ENCODE data around the gene PAK4.

PAK4 gene

GRCh38 chr19:39145180-39145953, 19.8 kb downstream of the PAK4 start:
- peak in 46 of 56 donors; percentile 18 to 84 (median 56) for DNase-seq

- no peak for DNase-seq
Measured at GRCh38 chr19:39146091-39146490, 20.5 kb downstream of the PAK4 start.

DNA sequence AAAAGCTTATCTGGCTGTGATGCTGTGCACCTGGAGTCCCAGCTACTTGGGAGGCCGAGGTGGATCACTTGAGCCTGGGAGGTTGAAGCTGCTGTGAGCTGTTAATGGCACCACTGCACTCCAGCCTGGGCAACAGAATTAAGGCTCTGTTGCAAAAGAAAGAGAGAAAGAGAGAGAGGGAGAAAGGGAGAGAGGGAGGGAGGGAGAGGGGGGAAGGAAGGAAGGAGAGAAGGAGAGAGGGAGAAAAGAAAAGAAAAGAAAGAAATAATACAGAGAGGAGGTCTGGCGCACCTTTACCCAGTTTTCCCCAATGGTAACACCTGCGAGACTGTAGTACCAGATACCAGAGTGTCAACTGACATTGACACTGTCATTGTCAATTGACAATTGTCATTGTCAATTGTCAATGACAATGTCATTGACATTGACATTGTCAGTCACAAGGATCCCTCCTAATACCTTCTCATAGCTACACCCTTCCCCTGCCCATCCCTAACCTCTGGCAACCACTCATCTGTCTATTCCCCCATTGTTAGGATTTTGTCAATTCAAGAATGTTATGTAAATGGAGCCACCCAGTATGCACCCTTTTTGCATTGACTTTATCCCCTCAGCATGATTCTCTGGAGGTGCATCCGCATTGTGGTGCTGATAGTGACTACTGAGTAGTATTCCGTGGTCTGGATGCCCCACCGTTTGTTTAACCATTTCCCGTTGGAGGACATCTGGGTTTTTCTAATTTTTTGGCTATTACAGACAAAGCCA, 21.3 kb downstream of the PAK4 start:
- no peak for DNase-seq

DNA sequence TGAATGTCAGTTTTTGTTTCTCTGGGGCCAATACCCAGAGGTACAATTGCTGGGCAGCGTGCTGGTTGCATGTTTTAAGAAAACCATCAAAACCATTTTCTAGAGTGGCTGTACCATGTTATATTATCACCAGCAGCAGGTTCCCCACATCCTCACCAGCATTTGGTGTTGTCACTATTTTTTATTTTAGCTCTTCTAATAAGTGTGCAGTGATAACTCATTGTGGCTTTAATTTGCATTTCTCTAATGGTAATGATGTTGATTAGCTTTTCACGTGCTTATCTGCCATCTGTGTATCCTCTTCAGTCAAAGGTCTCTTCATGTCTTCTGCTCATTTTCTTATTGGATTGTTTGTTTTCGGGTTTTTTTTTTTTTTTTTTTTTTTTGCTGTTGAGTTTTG, 21.9 kb downstream of the PAK4 start:
- DNase-seq = no peak

- DNase-seq = no peak
Measured at GRCh38 chr19:39148939-39149529, 23.4 kb downstream of the PAK4 start.

DNA sequence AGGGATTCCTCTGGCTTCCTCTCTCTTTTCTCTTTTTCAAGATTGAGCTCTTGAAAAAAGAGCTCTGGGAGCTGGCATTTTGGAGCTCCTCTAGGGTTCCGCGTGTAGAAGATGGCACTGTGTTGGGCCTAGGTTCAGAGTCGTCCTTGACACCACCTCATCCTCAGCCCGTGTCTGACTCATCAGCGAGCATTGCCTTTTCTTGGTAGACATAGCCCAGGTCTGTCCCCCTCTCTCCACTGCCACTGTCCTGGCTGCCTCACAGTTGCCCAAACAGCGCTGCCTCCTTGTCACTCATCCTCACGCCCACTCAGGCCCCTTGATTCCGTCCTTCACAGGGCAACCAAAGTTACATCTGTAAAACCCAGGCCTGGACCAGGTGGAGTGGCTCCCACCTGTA, 24.6 kb downstream of the PAK4 start:
- DNase-seq = no peak

GRCh38 chr19:39150807-39151600, 25.4 kb downstream of the PAK4 start:
- peak in 1 of 56 donors; percentile 10 for DNase-seq

DNA sequence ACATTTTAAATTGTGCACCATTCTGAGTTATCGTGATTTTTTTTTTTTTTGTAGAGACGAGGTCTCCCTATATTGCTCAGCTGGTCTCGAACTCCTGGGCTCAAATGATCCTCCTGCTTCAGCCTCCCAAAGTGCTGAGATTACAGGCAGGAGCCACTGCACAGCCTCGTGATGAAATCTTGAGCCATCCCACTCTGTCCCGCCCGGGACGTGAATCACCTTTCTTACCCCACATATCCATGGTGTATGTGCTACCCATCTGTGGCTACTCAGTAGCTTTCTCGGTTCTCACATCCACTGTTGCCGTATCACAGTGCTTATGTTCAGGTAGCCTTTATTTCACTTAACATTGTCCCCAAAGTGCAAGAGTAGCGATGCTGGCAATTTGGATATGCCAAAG, 26.5 kb downstream of the PAK4 start:
- no peak for DNase-seq

DNA sequence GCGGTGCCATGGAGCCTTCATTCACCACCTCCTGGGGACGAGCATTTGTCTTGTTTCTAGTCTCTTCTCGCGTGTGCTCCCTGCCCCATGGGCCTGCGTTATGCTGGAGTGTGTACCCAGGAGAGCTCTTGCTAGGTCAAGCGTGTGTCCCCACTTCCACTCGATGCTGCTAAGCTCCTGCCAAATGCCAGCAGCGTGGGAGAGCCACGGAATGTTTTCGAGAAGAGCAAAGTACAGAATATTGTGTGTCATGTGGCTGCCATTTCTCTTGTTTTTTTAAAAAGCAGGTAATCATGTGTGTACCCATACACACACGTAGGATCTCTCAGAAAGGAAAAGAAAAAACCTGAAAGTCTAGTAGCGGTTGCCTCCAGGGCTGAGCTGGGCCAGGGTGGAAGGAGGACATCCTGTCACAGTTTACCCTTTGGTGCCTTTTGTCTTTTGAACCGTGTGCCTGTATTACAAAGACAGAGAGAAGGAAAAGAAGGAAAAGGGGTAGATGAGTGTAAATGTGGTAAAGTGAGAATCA, 28.6 kb downstream of the PAK4 start:
- no peak for DNase-seq

- no peak for DNase-seq
Measured at GRCh38 chr19:39154629-39155100, 29.1 kb downstream of the PAK4 start.

DNA sequence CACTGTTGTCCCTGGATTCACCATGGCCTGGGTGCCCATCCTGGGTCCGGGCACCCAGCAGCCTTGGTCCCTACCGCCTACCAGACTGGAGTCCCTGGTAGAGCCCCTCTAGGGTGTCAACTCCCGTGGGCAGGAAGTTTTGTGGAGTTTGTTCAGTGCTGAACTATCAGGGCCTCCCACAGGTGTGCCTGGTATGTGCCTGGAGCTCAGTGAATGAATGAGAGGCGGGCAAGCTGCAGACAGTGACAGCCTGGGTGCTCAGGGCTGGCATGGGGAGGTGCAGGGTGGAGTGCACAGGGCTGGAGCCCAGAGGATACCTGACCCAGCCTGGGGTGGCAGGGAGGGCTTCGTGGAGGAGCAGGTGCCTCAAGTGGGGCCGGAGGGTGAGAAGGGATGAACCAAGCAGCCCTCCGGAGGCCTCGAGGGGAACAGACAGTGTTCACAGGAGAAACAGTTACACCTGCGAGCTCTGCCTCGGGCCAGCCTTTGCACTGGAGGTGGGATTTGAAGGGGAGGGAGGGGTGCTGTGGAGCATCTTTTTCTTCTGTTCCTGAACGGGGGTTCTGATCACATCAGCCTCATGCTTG, 29.6 kb downstream of the PAK4 start:
- no peak for DNase-seq

GRCh38 chr19:39155741-39156140, 30.2 kb downstream of the PAK4 start:
- DNase-seq = no peak

DNA sequence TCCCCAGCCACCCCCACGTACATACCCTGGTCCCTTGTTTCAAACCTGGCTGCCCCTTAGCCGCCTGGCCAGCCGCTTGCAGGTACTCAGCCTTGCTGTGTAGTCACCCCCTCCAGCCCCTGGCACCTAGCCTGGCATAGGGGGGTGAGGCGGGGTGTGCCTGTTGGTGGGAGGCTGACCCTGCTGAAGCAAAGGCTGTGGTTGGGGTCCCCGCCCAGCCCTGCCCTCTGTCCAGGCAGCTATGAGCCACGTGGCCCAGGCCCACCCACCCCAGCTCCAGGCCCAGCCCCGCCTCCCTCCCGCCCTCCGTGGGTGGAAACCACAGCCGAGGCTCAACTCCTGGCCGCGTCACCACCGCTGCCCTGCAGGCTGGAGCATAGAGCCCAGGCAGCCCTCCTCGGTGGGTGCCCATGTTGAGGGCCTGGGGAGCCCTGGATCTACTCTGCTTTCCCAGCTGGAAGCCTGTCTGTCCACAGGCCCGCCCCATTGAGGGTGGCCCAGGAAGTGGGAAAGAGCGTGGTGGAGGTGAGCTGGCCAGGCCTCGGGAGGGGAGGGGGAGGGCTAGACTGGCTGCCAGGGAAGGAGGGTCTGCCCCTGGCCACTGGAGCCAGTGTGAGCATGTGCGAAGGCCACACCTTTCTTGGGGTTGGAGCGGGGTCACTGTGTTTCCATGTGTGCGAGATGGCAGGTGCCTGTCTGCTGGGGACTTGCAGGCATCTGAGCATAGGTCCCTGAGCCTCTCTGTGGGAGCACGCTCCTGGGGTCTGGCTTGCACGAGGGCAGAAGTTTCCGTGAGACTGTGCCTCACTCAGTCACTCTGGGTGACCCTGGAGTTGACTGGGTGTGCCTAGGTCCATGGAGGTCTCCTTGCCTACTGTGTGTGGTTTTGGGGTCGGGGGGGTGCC, 31.0 kb downstream of the PAK4 start:
- no peak for DNase-seq

DNA sequence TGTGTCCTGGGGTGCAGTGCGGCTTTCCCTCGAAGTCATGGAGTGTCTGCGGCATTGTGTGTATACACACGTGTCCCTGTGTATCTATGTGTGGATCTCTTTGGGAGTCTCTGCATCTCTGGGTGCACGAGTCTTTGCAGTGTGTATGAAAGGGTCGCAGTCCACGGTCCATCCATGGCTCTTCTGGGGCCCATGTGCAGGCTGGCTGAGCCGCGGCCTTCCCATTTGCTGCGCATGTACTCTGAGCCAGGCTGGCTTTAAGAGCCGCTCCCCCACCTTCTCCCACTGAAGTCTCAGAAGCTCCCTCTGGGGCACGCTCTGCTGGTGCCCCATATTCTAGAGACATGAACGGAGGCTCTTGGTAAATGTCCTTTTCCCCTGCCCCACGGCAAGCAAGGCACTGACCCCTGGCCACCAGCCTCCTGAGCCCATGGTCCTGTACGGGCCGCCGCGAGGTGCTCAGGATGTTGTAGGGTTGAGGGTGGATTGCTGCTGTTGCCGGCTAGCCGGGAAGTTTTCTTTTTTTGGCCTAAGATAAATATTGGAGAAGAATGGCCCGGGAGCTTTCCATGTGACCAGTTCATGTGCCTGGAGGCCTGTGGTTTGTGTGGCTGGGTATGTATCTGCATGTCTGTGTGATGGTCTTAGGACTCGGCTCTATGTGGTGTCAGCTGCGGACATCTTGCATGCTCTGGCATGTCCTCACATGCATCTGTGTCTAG, 31.9 kb downstream of the PAK4 start:
- no peak for DNase-seq

- DNase-seq = no peak
Measured at GRCh38 chr19:39157997-39158389, 32.4 kb downstream of the PAK4 start.

DNA sequence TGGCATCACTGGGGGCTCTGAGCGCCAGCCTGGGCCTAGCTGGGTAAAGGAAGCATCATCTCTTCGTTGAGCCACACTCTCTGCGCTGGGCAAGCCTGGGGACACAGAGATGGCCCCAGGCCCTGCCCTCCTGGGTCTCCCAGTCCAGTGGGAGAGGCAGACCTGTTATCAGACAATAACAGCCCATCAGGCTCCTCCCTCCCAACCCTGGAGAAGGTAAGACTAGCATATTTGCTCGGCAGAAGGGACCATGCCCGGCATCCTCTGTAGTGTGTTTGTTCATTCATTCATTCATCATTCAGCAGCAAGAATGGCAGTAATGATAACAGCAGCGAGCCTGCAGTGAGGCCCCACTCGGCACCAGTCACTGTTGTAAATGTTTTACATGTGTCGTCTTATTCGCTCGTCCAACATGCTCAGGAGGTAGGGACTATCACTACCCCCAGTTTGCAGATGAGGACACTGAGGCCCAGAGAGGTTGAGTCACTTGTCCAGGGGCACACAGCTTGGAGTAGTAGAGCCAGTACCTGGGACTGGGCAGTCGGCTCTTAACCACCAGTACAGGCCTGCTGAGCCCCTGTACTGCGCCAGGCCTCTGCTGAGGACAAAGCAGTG, 33.2 kb downstream of the PAK4 start:
- no peak for DNase-seq

DNA sequence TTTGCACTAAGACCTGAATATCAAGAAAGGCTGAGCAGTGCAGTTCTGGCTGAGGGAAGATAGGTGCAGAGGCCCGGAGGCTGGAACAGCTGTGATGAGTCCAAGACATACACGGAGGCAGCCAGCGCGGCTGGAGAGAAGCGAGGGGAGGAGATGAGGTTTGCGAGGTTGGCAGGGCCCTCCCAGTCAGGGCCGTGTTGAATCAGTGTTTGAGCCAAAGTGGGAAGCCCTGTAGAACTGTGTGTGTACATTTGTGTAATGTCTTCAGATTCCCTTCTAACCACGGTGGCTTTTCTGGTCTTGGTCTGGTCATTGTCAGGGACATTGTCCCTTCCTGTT, 34.9 kb downstream of the PAK4 start:
- no peak for DNase-seq

- DNase-seq = no peak
Measured at GRCh38 chr19:39160889-39161672, 35.5 kb downstream of the PAK4 start.

Measured in amygdala (tissue), 56 donors.